DOHH2 (cell line): ENCODE data around the gene PEAR1.

Source experiments
- H3F3A ChIP-seq: fragments of 200-600 bp; sonication (generic), shearing (Covaris generic); 2 replicates; pipeline ENCODE4 v1.6.0; 2016; ENCODE audit warnings: antibody characterized with exemption, mild to moderate bottlenecking; ENCODE audit not compliant: control insufficient read depth, insufficient read depth
- H3K27ac ChIP-seq: fragments of 200-600 bp; sonication (generic); 2 replicates; pipeline ENCODE4 v1.5.1; 2014; ENCODE audit warnings: low read depth, mild to moderate bottlenecking, low read length, moderate library complexity
- H3K27me3 ChIP-seq: fragments of 200-600 bp; sonication (generic); 2 replicates; pipeline ENCODE4 v1.6.1; 2014; ENCODE audit warnings: mild to moderate bottlenecking, low read length, mixed read lengths; ENCODE audit not compliant: control insufficient read depth
- H3K36me3 ChIP-seq: fragments of 200-600 bp; sonication (generic); 2 replicates; pipeline ENCODE4 v1.6.1; 2014; ENCODE audit warnings: mild to moderate bottlenecking, low read length, moderate library complexity, mixed read lengths; ENCODE audit not compliant: control insufficient read depth
- H3K4me1 ChIP-seq: fragments of 200-600 bp; sonication (generic); 2 replicates; pipeline ENCODE4 v1.6.1; 2014; ENCODE audit warnings: mild to moderate bottlenecking, low read length, mixed read lengths; ENCODE audit not compliant: control insufficient read depth
- H3K4me2 ChIP-seq: fragments of 200-600 bp; sonication (generic); 2 replicates; pipeline ENCODE4 v1.6.0; 2014; ENCODE audit warnings: mild to moderate bottlenecking, low read length, moderate library complexity
- H3K4me3 ChIP-seq: fragments of 200-600 bp; sonication (generic); 2 replicates; pipeline ENCODE4 v1.5.1; 2014; ENCODE audit warnings: mild to moderate bottlenecking, low read length, mixed read lengths
- H3K79me2 ChIP-seq: fragments of 200-600 bp; sonication (generic); 2 replicates; pipeline ENCODE4 v1.6.1; 2014; ENCODE audit warnings: mild to moderate bottlenecking, low read length, mixed read lengths; ENCODE audit not compliant: control insufficient read depth
- H3K9me2 ChIP-seq: fragments of 200-600 bp; sonication (generic); replicated peaks from 2 replicates; pipeline ENCODE4 v1.6.1; 2014; ENCODE audit warnings: mild to moderate bottlenecking, low read length, mixed read lengths; ENCODE audit not compliant: control insufficient read depth
- H3K9me3 ChIP-seq: fragments of 200-600 bp; sonication (generic); 2 replicates; pipeline ENCODE4 v1.6.1; 2014; ENCODE audit warnings: antibody characterized with exemption, low read length, mixed read lengths; ENCODE audit not compliant: control insufficient read depth, insufficient read depth
- H4K20me1 ChIP-seq: fragments of 200-600 bp; sonication (generic); 2 replicates; pipeline ENCODE4 v1.6.0; 2014; ENCODE audit warnings: low read depth, mild to moderate bottlenecking, antibody characterized with exemption, low read length, moderate library complexity; ENCODE audit not compliant: control insufficient read depth, insufficient read depth
- CTCF ChIP-seq: fragments of 200-600 bp; sonication (generic); IDR thresholded peaks from one replicate; pipeline ENCODE4 v1.5.1; 2014; ENCODE audit warnings: antibody characterized with exemption, mild to moderate bottlenecking, low read depth, low read length; ENCODE audit not compliant: poor library complexity, severe bottlenecking
- EZH2phosphoT487 ChIP-seq: fragments of 200-600 bp; sonication (generic); IDR thresholded peaks from 2 replicates; pipeline ENCODE4 v1.6.1; 2017; ENCODE audit warnings: borderline replicate concordance, mild to moderate bottlenecking, antibody characterized with exemption, low read length, moderate library complexity, mixed read lengths

The PEAR1 gene

DNA sequence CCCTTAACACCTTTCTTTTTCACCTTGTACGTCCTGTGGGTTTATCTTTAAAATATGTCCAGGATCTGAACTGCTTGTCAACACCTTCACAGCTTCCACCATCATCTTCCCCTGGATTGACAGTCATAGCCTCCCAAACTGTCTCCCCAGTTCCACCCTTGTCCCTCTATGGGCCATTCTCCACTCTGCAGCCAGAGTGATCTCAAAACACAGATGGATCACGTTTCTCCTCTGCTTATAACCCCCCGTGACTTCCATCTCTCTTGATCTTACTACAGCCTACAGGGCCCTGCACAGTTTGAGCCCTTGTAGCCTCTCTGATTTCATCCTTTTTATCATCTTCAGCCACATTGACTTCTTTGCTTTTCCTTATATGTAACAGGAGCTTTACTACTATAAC lies 38.9 kb upstream of the PEAR1 start:
- TF ChIP-seq EZH2phosphoT487 = no peak
- no peak for TF ChIP-seq CTCF
- peaks cover 34% of the 10 kb centered on the region for H3K27me3 ChIP-seq
- no peak overlapping the region for H3K4me3 ChIP-seq
- H3K79me2 ChIP-seq = no peaks in the 10 kb centered on the region
- H3K4me1 ChIP-seq = no peaks in the 10 kb centered on the region
- no peaks in the 10 kb centered on the region for H3K9me2 ChIP-seq
- H3K4me2 ChIP-seq = no peak overlapping the region
- no peak overlapping the region for H3K27ac ChIP-seq
- H4K20me1 ChIP-seq = no peaks in the 10 kb centered on the region; the same call in 1 of the 2 replicates
- H3F3A ChIP-seq = no peaks in the 10 kb centered on the region
- H3K36me3 ChIP-seq = no peaks in the 10 kb centered on the region
- no peaks in the 10 kb centered on the region for H3K9me3 ChIP-seq

GRCh38 chr1:156856282-156856785 lies 37.2 kb upstream of the PEAR1 start:
- Histone ChIP-seq H3K27ac (no peak overlapping the region), H3K27me3 (peaks cover 51% of the 10 kb centered on the region), H4K20me1 (peaks cover 3% of the 10 kb centered on the region; the same call in 1 of the 2 replicates), H3K79me2 (no peaks in the 10 kb centered on the region), H3K36me3 (no peaks in the 10 kb centered on the region), H3K9me2 (no peaks in the 10 kb centered on the region), H3F3A (no peaks in the 10 kb centered on the region), H3K4me1 (peaks cover 10% of the 10 kb centered on the region), H3K4me2 (no peak overlapping the region), H3K9me3 (no peaks in the 10 kb centered on the region), H3K4me3 (no peak overlapping the region)
- TF ChIP-seq EZH2phosphoT487 (no peak), CTCF (no peak)

- peaks cover 63% of the 10 kb centered on the region for H3K27me3 ChIP-seq
- H3K79me2 ChIP-seq = no peaks in the 10 kb centered on the region
- no peaks in the 10 kb centered on the region for H3F3A ChIP-seq
- H3K4me1 ChIP-seq = peaks cover 10% of the 10 kb centered on the region
- H3K36me3 ChIP-seq = no peaks in the 10 kb centered on the region
- no peak overlapping the region for H3K27ac ChIP-seq
- H3K9me3 ChIP-seq = no peaks in the 10 kb centered on the region
- H3K4me2 ChIP-seq = no peak overlapping the region
- H3K9me2 ChIP-seq = no peaks in the 10 kb centered on the region
- TF ChIP-seq EZH2phosphoT487 = no peak
- no peak for TF ChIP-seq CTCF
- peaks cover 3% of the 10 kb centered on the region; the same call in 1 of the 2 replicates for H4K20me1 ChIP-seq
- no peak overlapping the region for H3K4me3 ChIP-seq
Observed at GRCh38 chr1:156857532-156857931, 36.0 kb upstream of the PEAR1 start.
